ENCODE results near the gene FIBCD1. TPM values are rescaled to one million over a fixed set of nuclear protein-coding genes. Genes with fewer than 3 reads are reported as not detected.

FIBCD1 gene
- polyA plus RNA-seq, 1 donor (not counting 4 experiments of a cell fraction or from before 2014, with no cell fraction given), result 0.79 TPM

DNA sequence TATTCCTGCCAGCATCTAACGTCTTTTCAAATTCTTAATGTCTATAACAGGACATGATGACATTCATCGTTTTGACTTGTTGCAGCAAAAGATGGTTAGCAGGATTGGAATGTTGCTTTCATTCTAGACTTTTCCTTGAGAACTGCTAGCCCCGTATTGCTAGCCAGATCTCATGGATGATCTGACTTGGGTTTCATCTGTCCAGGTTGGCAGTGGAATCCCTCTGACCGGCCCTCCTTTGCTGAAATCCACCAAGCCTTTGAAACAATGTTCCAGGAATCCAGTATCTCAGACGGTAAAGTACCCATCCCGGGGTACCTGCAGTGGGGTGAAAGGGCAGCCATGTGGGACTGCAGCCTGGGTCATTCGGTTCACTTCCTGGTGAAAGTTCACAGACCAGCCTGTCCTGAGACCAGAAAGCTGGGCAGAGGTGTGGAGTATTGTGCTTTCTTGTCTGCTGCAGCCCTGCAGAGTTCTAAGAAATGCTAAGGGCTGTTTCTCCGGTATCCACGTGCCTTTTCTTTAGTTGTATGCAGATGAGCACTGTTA is 59.1 kb downstream of the FIBCD1 start:
- FAIRE-seq (no peak), DNase-seq (ENCODE audit: low read depth, low spot score) (no peak)
- H3K36me3 ChIP-seq (ENCODE audit: control insufficient read depth in 2 of 2, extremely low read depth in 1 of 2, insufficient read depth in 2 of 2, low read length in 2 of 2), result peaks cover 28 to 29% of the 10 kb centered on the region in 2 experiments
- H3K27me3 ChIP-seq (ENCODE audit: control insufficient read depth, extremely low read depth, insufficient read depth, low read length), result no peaks in the 10 kb centered on the region
- no peak overlapping the region for H3K4me2 ChIP-seq (ENCODE audit: control insufficient read depth, extremely low read depth, insufficient read depth, low read depth, low read length)
- no peak overlapping the region for H3K4me3 ChIP-seq (ENCODE audit: control insufficient read depth in 2 of 3, extremely low read depth in 1 of 3, insufficient read depth in 2 of 3, low read depth in 1 of 3, low read length in 3 of 3)
- no peak overlapping the region for H2AFZ ChIP-seq (ENCODE audit: control insufficient read depth, low read length)
- no peaks in the 10 kb centered on the region for H3K4me1 ChIP-seq (ENCODE audit: control insufficient read depth, extremely low read depth, insufficient read depth, low read length)
- H3K79me2 ChIP-seq (ENCODE audit: control insufficient read depth, insufficient read depth, low read length), result no peaks in the 10 kb centered on the region
- H3K9me3 ChIP-seq (ENCODE audit: control insufficient read depth, low read depth, low read length), result no peaks in the 10 kb centered on the region
- no peak overlapping the region for H3K9ac ChIP-seq (ENCODE audit: control insufficient read depth, extremely low read depth, insufficient read depth, low read length)
- dilution Hi-C loops (cut with MboI; ENCODE audit: extremely low pct_ligation_motif_present, low sequenced_read_pairs), result no loop called here
- no peaks in the 10 kb centered on the region for H4K20me1 ChIP-seq (ENCODE audit: control insufficient read depth, extremely low read depth, insufficient read depth, low read length)
- H3K9me1 ChIP-seq (ENCODE audit: control insufficient read depth, extremely low read depth, insufficient read depth, low read length), result no peaks in the 10 kb centered on the region
- no peak for TF ChIP-seq EZH2 (IDR thresholded peaks at IDR 0.05; ENCODE audit: low read length)
- TF ChIP-seq, protein P1, sequence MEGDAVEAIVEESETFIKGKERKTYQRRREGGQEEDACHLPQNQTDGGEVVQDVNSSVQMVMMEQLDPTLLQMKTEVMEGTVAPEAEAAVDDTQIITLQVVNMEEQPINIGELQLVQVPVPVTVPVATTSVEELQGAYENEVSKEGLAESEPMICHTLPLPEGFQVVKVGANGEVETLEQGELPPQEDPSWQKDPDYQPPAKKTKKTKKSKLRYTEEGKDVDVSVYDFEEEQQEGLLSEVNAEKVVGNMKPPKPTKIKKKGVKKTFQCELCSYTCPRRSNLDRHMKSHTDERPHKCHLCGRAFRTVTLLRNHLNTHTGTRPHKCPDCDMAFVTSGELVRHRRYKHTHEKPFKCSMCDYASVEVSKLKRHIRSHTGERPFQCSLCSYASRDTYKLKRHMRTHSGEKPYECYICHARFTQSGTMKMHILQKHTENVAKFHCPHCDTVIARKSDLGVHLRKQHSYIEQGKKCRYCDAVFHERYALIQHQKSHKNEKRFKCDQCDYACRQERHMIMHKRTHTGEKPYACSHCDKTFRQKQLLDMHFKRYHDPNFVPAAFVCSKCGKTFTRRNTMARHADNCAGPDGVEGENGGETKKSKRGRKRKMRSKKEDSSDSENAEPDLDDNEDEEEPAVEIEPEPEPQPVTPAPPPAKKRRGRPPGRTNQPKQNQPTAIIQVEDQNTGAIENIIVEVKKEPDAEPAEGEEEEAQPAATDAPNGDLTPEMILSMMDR (optimal IDR thresholded peaks at IDR 0.05 in 1 of 3, IDR thresholded peaks at IDR 0.05 in 1 of 3, conservative IDR thresholded peaks at IDR 0.05 in 1 of 3; ENCODE audit: extremely low read depth in 1 of 3, insufficient read depth in 2 of 3, low read length in 3 of 3), result no peak
- no peak overlapping the region for H3K27ac ChIP-seq (ENCODE audit: control insufficient read depth, insufficient read depth, low read length)

DNA sequence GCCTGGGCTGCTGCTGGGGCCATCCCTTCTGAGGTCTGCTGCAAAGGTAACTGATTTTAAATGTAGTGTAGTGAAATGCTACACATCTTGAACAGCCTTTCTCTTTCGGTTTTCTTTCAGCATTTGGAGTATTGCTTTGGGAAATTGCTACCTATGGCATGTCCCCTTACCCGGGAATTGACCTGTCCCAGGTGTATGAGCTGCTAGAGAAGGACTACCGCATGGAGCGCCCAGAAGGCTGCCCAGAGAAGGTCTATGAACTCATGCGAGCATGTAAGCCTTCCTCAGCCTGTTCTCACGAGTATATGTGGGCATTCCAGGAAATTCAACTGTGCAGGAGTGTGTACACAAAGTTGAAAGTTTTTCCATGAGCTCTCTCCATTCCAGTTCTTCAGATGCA is 60.8 kb downstream of the FIBCD1 start:
- DNase-seq (ENCODE audit: low read depth, low spot score) (no peak), FAIRE-seq (no peak)
- TF ChIP-seq, protein P1 (optimal IDR thresholded peaks at IDR 0.05 in 1 of 3, IDR thresholded peaks at IDR 0.05 in 1 of 3, conservative IDR thresholded peaks at IDR 0.05 in 1 of 3; ENCODE audit: extremely low read depth in 1 of 3, insufficient read depth in 2 of 3, low read length in 3 of 3), result no peak
- TF ChIP-seq EZH2 (IDR thresholded peaks at IDR 0.05; ENCODE audit: low read length), result no peak
- no peak overlapping the region for H2AFZ ChIP-seq (ENCODE audit: control insufficient read depth, low read length)
- H3K27me3 ChIP-seq (ENCODE audit: control insufficient read depth, extremely low read depth, insufficient read depth, low read length), result no peaks in the 10 kb centered on the region
- no peak overlapping the region for H3K4me2 ChIP-seq (ENCODE audit: control insufficient read depth, extremely low read depth, insufficient read depth, low read depth, low read length)
- no peak overlapping the region for H3K4me3 ChIP-seq (ENCODE audit: control insufficient read depth in 2 of 3, extremely low read depth in 1 of 3, insufficient read depth in 2 of 3, low read depth in 1 of 3, low read length in 3 of 3)
- no peaks in the 10 kb centered on the region for H3K79me2 ChIP-seq (ENCODE audit: control insufficient read depth, insufficient read depth, low read length)
- no peaks in the 10 kb centered on the region for H4K20me1 ChIP-seq (ENCODE audit: control insufficient read depth, extremely low read depth, insufficient read depth, low read length)
- H3K36me3 ChIP-seq (ENCODE audit: control insufficient read depth in 2 of 2, extremely low read depth in 1 of 2, insufficient read depth in 2 of 2, low read length in 2 of 2), result peaks cover 33 to 39% of the 10 kb centered on the region in 2 experiments
- dilution Hi-C loops (cut with MboI; ENCODE audit: extremely low pct_ligation_motif_present, low sequenced_read_pairs), result no loop called here
- H3K9me3 ChIP-seq (ENCODE audit: control insufficient read depth, low read depth, low read length), result no peaks in the 10 kb centered on the region
- no peak overlapping the region for H3K9ac ChIP-seq (ENCODE audit: control insufficient read depth, extremely low read depth, insufficient read depth, low read length)
- no peak overlapping the region for H3K27ac ChIP-seq (ENCODE audit: control insufficient read depth, insufficient read depth, low read length)
- H3K9me1 ChIP-seq (ENCODE audit: control insufficient read depth, extremely low read depth, insufficient read depth, low read length), result no peaks in the 10 kb centered on the region
- no peaks in the 10 kb centered on the region for H3K4me1 ChIP-seq (ENCODE audit: control insufficient read depth, extremely low read depth, insufficient read depth, low read length)

Data from keratinocyte (primary cell).